ENCODE data around the gene TJAP1.
"Not testable (repeated sequence)": the region's sequence is repeated elsewhere in the genome, so short reads cannot be mapped to it uniquely, and the experiment has no call there.

Gene TJAP1

DNA sequence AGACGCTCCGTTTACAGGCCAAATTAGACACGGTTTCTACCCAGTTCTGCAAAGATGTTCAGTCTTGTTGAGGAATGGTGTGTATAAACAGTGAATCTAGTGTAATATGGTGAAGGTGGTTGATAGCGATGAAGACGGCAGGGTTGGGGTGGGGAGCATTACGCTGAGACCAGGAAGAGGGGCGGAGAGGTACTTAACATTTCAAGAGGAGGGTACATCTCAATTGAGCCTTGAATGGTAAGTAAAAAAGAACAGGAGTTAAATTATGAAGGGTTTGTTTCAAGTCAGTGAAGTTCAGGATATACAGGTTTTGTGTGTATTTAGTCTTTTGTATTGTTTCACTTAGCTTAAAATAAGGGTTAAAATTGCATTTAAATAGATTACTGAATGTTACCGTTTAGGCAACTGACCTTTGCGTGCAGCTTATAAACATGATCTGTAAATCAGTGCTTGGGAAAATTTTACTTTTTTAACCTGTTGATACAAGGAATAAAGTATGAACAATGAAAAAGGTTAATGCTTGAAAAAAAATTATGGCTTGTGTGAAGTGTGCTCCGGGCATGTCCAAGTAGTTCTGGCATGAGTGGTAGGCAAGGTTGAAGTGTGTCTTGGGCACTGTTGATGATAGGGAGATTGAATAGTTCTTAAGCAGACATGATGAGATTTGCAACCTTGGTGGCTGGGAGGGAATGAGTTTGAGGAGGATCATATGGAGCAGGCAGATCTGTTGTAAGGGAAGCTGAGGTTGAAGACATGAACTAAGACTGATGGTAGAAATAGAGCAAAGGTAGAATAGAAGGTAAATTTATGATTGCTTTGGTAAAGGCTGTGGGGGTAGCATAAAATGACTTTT, 40.4 kb downstream of the TJAP1 start:
- no peak for DNase-seq (ENCODE audit: extremely low spot score, insufficient read length, low read depth)
- no peak for FAIRE-seq

DNA sequence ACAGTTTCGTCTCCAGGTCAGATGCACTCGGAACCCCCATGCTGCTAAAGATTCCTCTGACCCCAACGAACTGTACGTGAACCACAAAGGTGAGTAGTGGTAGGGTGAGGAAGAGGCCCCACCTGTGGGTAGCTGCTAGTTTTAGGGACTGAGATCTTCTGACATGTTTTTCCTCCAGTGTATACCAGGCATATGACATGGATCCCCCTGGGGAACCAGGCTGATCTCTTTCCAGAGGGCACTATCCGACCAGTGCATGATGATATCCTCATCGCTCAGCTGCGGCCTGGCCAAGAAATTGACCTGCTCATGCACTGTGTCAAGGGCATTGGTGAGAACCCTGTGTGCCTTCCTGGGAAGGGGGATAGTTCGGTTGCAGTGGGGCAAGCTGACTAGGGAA, 42.7 kb downstream of the TJAP1 start:
- DNase-seq (ENCODE audit: extremely low spot score, insufficient read length, low read depth) (no peak), FAIRE-seq (no peak)

- no peak for FAIRE-seq
- DNase-seq (ENCODE audit: extremely low spot score, insufficient read length, low read depth): no peak
These were observed 44.5 kb downstream of the TJAP1 start for GRCh38 chr6:43521836-43522235.

GRCh38 chr6:43522547-43523261, 45.3 kb downstream of the TJAP1 start:
- no peak for FAIRE-seq
- no peak for DNase-seq (ENCODE audit: extremely low spot score, insufficient read length, low read depth)

GRCh38 chr6:43523284-43523683, 45.9 kb downstream of the TJAP1 start:
- no peak for FAIRE-seq
- no peak for DNase-seq (ENCODE audit: extremely low spot score, insufficient read length, low read depth)

DNA sequence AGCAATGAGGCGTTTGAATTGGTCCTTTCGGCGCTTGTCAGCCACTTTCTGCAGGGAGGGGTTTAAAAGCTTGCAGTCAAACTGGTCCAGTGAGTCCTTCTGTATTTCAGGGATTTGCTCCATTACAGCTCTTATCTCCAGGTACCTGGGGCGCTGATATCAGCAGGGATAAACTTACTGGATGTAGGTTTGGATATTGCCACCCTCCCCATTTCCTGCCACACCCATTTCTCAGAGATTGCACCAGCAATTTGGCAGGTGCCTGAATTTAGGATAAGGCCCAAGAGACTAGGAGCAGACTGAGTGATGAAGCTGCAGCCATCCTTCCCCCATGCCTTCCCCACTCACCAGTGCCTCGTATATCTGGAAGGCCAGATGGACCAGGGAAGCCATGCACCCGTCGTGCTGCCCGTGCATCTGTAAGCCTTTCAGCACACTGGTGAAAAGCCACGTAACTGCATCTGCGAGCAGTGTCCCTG, 47.2 kb downstream of the TJAP1 start:
- no peak for FAIRE-seq
- no peak for DNase-seq (ENCODE audit: extremely low spot score, insufficient read length, low read depth)

GRCh38 chr6:43532201-43532600, 54.8 kb downstream of the TJAP1 start:
- FAIRE-seq: no peak
- DNase-seq (ENCODE audit: extremely low spot score, insufficient read length, low read depth): no peak

DNA sequence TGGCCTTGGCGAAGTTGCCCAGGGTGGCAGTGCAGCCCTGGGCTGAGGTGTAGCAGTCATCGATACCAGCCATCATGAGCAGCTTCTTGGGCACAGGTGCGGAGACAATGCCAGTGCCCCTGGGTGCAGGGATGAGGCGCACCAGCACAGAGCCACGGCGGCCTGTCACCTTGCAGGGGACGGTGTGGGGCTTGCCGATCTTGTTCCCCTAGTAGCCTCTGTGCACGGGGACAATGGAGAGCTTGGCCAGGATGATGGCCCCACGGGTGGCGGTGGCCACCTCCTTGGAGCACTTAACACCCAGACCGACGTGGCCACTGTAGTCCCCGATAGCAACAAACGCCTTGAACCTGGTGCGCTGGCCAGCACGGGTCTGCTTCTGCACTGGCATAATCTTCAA, 61.6 kb downstream of the TJAP1 start:
- FAIRE-seq: not testable (repeated sequence)

GRCh38 chr6:43539409-43539808, 62.0 kb downstream of the TJAP1 start:
- DNase-seq (ENCODE audit: extremely low spot score, insufficient read length, low read depth); FAIRE-seq: not testable (repeated sequence)

More for the DNA sequence above, 61.6 kb downstream of the TJAP1 start:
- not testable (repeated sequence) for DNase-seq (ENCODE audit: extremely low spot score, insufficient read length, low read depth)

GRCh38 chr6:43540507-43540906, 63.1 kb downstream of the TJAP1 start:
- no peak for DNase-seq (ENCODE audit: extremely low spot score, insufficient read length, low read depth)
- FAIRE-seq: no peak

GRCh38 chr6:43541774-43542471, 64.6 kb downstream of the TJAP1 start:
- FAIRE-seq: peak; percentile 81
- DNase-seq (ENCODE audit: extremely low spot score, insufficient read length, low read depth): peak; percentile 32

- FAIRE-seq: no peak
- no peak for DNase-seq (ENCODE audit: extremely low spot score, insufficient read length, low read depth)
These were observed 67.1 kb downstream of the TJAP1 start for GRCh38 chr6:43544461-43544860.

- DNase-seq (ENCODE audit: extremely low spot score, insufficient read length, low read depth): no peak
- peak; percentile 60 for FAIRE-seq
These were observed 69.9 kb downstream of the TJAP1 start for GRCh38 chr6:43547222-43547621.

Measured in GM18507 (cell line).